ENCODE data around the gene GPBAR1. TPM values are rescaled to one million over a fixed set of nuclear protein-coding genes. Genes with fewer than 3 reads are reported as not detected.

The GPBAR1 gene
- total RNA-seq, 1 experiment from 2014 or later = 0.16 TPM

- intact Hi-C loops (cut with micrococcal nuclease) = no loop called here
- POLR2A ChIA-PET = interaction anchor here (1.6 to 8.0 kb wide), 3 partner anchors 13 to 122 kb away, joined by 5 to 390 read pairs (median 7); partner anchors contain the start of gene TMBIM1
These were observed 13.8 kb downstream of the GPBAR1 start for GRCh38 chr2:218274586-218274985.

GRCh38 chr2:218275371-218276072 is 14.7 kb downstream of the GPBAR1 start:
- CTCF ChIA-PET = interaction anchor here (0.6 to 7.7 kb wide), 10 partner anchors 9 to 486 kb away, joined by 3 to 215 read pairs (median 3); partner anchors contain the start of genes CATIP and TMBIM1
- no peak overlapping the region for H3K27ac Mint-ChIP-seq (ENCODE audit: low read depth, unreplicated experiment)
- H3K36me3 Mint-ChIP-seq (ENCODE audit: insufficient read depth, unreplicated experiment) = peaks cover 82% of the 10 kb centered on the region
- TF ChIP-seq, protein P1, sequence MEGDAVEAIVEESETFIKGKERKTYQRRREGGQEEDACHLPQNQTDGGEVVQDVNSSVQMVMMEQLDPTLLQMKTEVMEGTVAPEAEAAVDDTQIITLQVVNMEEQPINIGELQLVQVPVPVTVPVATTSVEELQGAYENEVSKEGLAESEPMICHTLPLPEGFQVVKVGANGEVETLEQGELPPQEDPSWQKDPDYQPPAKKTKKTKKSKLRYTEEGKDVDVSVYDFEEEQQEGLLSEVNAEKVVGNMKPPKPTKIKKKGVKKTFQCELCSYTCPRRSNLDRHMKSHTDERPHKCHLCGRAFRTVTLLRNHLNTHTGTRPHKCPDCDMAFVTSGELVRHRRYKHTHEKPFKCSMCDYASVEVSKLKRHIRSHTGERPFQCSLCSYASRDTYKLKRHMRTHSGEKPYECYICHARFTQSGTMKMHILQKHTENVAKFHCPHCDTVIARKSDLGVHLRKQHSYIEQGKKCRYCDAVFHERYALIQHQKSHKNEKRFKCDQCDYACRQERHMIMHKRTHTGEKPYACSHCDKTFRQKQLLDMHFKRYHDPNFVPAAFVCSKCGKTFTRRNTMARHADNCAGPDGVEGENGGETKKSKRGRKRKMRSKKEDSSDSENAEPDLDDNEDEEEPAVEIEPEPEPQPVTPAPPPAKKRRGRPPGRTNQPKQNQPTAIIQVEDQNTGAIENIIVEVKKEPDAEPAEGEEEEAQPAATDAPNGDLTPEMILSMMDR (IDR thresholded peaks at IDR 0.05; ENCODE audit: unreplicated experiment) = no peak
- POLR2A ChIA-PET = interaction anchor here (1.6 to 8.0 kb wide), 3 partner anchors 12 to 121 kb away, joined by 5 to 390 read pairs (median 7); partner anchors contain the start of gene TMBIM1
- peaks cover 28% of the 10 kb centered on the region for H3K4me1 Mint-ChIP-seq (ENCODE audit: insufficient read depth, unreplicated experiment)
- intact Hi-C loops (cut with micrococcal nuclease) = no loop called here
- no peak overlapping the region for H3K4me3 Mint-ChIP-seq (ENCODE audit: unreplicated experiment)
- no peaks in the 10 kb centered on the region for H3K27me3 Mint-ChIP-seq (ENCODE audit: insufficient read depth, unreplicated experiment)
- H3K9me3 Mint-ChIP-seq (ENCODE audit: unreplicated experiment) = no peaks in the 10 kb centered on the region
- no TSS peak for BruUV-seq (replicated peaks)
- DNase-seq (ENCODE audit: unreplicated experiment) = no peak

More at GRCh38 chr2:218274586-218274985, 13.8 kb downstream of the GPBAR1 start:
- TF ChIP-seq, protein P1 (IDR thresholded peaks at IDR 0.05; ENCODE audit: unreplicated experiment) = no peak
- Mint-ChIP-seq H3K4me3 (ENCODE audit: unreplicated experiment) (no peak overlapping the region), H3K4me1 (ENCODE audit: insufficient read depth, unreplicated experiment) (peaks cover 28% of the 10 kb centered on the region), H3K27ac (ENCODE audit: low read depth, unreplicated experiment) (peak overlapping the region; percentile 59), H3K27me3 (ENCODE audit: insufficient read depth, unreplicated experiment) (no peaks in the 10 kb centered on the region), H3K36me3 (ENCODE audit: insufficient read depth, unreplicated experiment) (peaks cover 79% of the 10 kb centered on the region), H3K9me3 (ENCODE audit: unreplicated experiment) (no peaks in the 10 kb centered on the region)
- no peak for DNase-seq (ENCODE audit: unreplicated experiment)
- TSS peak; percentile 29 for BruUV-seq (replicated peaks)
- CTCF ChIA-PET = interaction anchor here (0.6 to 7.7 kb wide), 8 partner anchors 10 to 485 kb away, joined by 3 to 215 read pairs (median 27); partner anchors contain the start of genes CATIP and TMBIM1

GRCh38 chr2:218276986-218277755 is 16.4 kb downstream of the GPBAR1 start:
- intact Hi-C loops (cut with micrococcal nuclease) = no loop called here

More at GRCh38 chr2:218276986-218277755, 16.4 kb downstream of the GPBAR1 start:
- no TSS peak for BruUV-seq (replicated peaks)
- ChIA-PET CTCF (interaction anchor here (1.0 to 7.7 kb wide), 3 partner anchors 7 to 79 kb away, joined by 3 to 215 read pairs (median 160); partner anchors contain the start of gene TMBIM1), POLR2A (interaction anchor here (1.1 to 8.0 kb wide), 2 partner anchors 9 to 10 kb away, joined by 4 to 390 read pairs; partner anchors contain the start of gene TMBIM1)
- H3K4me3 Mint-ChIP-seq (ENCODE audit: unreplicated experiment) = no peak overlapping the region
- H3K27me3 Mint-ChIP-seq (ENCODE audit: insufficient read depth, unreplicated experiment) = no peaks in the 10 kb centered on the region
- H3K9me3 Mint-ChIP-seq (ENCODE audit: unreplicated experiment) = no peaks in the 10 kb centered on the region
- peak overlapping the region; percentile 89 for H3K27ac Mint-ChIP-seq (ENCODE audit: low read depth, unreplicated experiment)
- no peak for DNase-seq (ENCODE audit: unreplicated experiment)
- TF ChIP-seq, protein P1 (IDR thresholded peaks at IDR 0.05; ENCODE audit: unreplicated experiment) = no peak
- H3K36me3 Mint-ChIP-seq (ENCODE audit: insufficient read depth, unreplicated experiment) = peaks cover 84% of the 10 kb centered on the region
- peaks cover 21% of the 10 kb centered on the region for H3K4me1 Mint-ChIP-seq (ENCODE audit: insufficient read depth, unreplicated experiment)

Data from MCF 10A (cell line).